Measurements from ENCODE around the gene NRCAM.

- no peak for TF ChIP-seq CTCF (IDR thresholded peaks at IDR 0.05)
- TF ChIP-seq POLR2A (IDR thresholded peaks at IDR 0.05) = no peak
Observed at GRCh38 chr7:108112683-108113082, 343.6 kb downstream of the NRCAM start.
